Uterus (tissue), 2 donors: ENCODE data around the gene CHRND.

Source experiments
- CTCF ChIP-seq, 4 experiments: fragments of 200-600 bp in 2 of 4; fragments of 450-650 bp in 2 of 4; sonication (generic) in 2 of 4; IDR thresholded peaks; one replicate each; pipeline ENCODE4 v1.5.1; 2016 to 2019; ENCODE audit warnings: antibody characterized with exemption in 4 of 4, mild to moderate bottlenecking in 2 of 4, moderate library complexity in 1 of 4
- POLR2A ChIP-seq, 2 donors: fragments of 450-650 bp; IDR thresholded peaks; one replicate each; pipeline ENCODE4 v1.6.1; 2016; ENCODE audit warnings: antibody characterized with exemption in 2 of 2, mild to moderate bottlenecking in 1 of 2, moderate library complexity in 1 of 2

- TF ChIP-seq CTCF (IDR thresholded peaks at IDR 0.05) = no peak
- TF ChIP-seq POLR2A (IDR thresholded peaks at IDR 0.05) = no peak
Measured at GRCh38 chr2:232506709-232507108, 19.3 kb upstream of the CHRND start.
